AG09309 (cell line): ENCODE results near the gene TNKS1BP1.

Source experiments
- DNase-seq: peaks from one replicate; pipeline ENCODE4 v3.0.0-alpha.2; 2010; ENCODE audit warnings: low read depth
- H3K4me3 ChIP-seq: 2 replicates; pipeline ENCODE4 v1.5.1; 2011; ENCODE audit warnings: mild to moderate bottlenecking, low read depth, low read length, moderate library complexity; ENCODE audit not compliant: control insufficient read depth
- TF ChIP-seq, protein P1 (sequence below): IDR thresholded peaks from 2 replicates; pipeline ENCODE4 v1.5.1; 2011; ENCODE audit warnings: mild to moderate bottlenecking, low read depth, low read length, inconsistent platforms; ENCODE audit not compliant: insufficient read depth, control insufficient read depth; ENCODE audit errors: missing control alignments

Gene TNKS1BP1

GRCh38 chr11:57307666-57308270, 17.0 kb downstream of the TNKS1BP1 start:
- H3K4me3 ChIP-seq: no peak overlapping the region
- TF ChIP-seq, protein P1, sequence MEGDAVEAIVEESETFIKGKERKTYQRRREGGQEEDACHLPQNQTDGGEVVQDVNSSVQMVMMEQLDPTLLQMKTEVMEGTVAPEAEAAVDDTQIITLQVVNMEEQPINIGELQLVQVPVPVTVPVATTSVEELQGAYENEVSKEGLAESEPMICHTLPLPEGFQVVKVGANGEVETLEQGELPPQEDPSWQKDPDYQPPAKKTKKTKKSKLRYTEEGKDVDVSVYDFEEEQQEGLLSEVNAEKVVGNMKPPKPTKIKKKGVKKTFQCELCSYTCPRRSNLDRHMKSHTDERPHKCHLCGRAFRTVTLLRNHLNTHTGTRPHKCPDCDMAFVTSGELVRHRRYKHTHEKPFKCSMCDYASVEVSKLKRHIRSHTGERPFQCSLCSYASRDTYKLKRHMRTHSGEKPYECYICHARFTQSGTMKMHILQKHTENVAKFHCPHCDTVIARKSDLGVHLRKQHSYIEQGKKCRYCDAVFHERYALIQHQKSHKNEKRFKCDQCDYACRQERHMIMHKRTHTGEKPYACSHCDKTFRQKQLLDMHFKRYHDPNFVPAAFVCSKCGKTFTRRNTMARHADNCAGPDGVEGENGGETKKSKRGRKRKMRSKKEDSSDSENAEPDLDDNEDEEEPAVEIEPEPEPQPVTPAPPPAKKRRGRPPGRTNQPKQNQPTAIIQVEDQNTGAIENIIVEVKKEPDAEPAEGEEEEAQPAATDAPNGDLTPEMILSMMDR: no peak
- no peak for DNase-seq

- DNase-seq: no peak
- TF ChIP-seq, protein P1: no peak
- H3K4me3 ChIP-seq: no peak overlapping the region
Measured at GRCh38 chr11:57306940-57307565, 17.7 kb downstream of the TNKS1BP1 start.

DNA sequence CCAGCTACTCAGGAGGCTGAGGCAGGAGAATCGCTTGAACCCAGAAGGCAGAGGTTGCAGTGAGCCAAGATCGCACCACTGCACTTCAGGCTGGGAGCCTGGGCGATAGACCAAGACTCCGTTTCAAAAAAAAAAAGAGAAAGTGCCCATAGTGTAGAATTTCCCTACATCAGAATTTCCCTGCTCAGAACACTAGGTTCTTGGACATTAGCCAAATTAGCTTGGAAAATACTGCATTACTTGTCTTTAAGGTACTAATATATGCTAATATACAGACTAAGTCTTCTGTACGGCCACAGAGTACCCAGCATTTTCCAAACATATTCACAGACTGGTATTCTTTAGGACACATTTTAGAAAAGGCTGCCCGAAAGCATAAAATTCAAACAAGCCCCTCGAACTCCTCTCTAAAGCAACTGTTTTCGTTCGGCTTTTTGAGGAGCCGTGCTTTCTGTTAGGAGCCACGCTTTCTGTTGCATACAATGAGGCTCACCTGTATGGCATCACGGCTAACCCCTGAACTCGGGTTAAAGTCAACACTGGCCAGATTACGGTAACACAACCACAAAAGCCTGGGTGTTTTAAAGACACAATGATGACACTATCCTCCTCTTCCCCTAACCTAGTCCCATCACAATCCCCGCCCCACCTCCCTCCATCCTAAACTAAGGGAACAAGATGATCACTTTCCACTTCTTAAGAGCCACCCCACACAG, 18.4 kb downstream of the TNKS1BP1 start:
- no peak for DNase-seq
- no peak overlapping the region for H3K4me3 ChIP-seq
- TF ChIP-seq, protein P1: no peak

DNA sequence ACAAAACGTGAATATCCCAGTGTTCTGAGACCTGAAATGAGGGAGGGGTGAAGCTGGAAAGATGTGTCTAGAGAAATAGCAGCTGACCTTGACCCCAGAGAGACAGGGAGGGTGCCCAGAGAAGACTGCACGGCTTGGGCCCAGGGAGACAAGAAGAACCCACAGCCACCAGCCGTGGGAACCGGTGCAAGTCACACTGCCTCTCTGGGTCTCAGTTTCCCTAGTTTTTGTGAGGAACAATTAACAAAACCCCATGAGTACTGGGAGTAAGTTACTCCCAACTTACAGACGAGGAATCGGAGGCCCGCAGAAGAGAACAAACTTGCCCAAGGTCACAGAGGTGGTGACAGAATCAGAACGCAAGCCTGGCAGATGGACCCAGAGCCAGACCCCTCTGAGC, 19.2 kb downstream of the TNKS1BP1 start:
- DNase-seq: no peak
- TF ChIP-seq, protein P1: no peak
- no peak overlapping the region for H3K4me3 ChIP-seq

GRCh38 chr11:57303990-57304579, 20.7 kb downstream of the TNKS1BP1 start:
- TF ChIP-seq, protein P1: no peak
- H3K4me3 ChIP-seq: no peak overlapping the region
- DNase-seq: no peak

GRCh38 chr11:57303280-57303989, 21.3 kb downstream of the TNKS1BP1 start:
- no peak for DNase-seq
- TF ChIP-seq, protein P1: no peak
- no peak overlapping the region for H3K4me3 ChIP-seq
